ENCODE results near the gene ADAMTSL1. TPM values are rescaled to one million over a fixed set of nuclear protein-coding genes. Genes with fewer than 3 reads are reported as not detected.

ADAMTSL1 gene
- total RNA-seq, 1 experiment from 2014 or later = 1.2 TPM

DNA sequence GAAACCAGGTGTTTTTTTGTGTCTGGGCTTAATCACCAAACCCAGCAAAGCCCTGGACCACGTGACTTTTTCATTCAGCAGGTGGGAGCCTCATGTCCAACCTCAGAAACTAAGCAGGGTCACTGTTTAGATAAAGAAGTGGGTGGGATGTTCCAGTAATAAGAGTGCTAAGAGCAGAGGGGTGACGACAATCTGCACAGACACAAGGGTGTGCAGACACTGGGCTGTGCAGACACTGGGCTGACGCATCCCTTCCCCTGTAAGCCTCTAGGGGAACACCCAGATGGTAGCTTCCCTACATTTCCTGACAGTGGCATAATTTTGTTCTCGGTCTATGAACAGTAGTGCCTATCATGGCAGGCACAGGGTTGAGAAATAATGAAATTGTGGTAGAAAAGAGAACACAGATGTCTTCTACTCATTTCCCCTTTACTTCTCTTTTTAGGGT, 474.0 kb downstream of the ADAMTSL1 start:
- H3K27ac Mint-ChIP-seq = no peak overlapping the region
- no peak overlapping the region for H3K23ac ChIP-seq (ENCODE audit: insufficient read length, low read depth, low read length)
- TF ChIP-seq, protein P1, sequence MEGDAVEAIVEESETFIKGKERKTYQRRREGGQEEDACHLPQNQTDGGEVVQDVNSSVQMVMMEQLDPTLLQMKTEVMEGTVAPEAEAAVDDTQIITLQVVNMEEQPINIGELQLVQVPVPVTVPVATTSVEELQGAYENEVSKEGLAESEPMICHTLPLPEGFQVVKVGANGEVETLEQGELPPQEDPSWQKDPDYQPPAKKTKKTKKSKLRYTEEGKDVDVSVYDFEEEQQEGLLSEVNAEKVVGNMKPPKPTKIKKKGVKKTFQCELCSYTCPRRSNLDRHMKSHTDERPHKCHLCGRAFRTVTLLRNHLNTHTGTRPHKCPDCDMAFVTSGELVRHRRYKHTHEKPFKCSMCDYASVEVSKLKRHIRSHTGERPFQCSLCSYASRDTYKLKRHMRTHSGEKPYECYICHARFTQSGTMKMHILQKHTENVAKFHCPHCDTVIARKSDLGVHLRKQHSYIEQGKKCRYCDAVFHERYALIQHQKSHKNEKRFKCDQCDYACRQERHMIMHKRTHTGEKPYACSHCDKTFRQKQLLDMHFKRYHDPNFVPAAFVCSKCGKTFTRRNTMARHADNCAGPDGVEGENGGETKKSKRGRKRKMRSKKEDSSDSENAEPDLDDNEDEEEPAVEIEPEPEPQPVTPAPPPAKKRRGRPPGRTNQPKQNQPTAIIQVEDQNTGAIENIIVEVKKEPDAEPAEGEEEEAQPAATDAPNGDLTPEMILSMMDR (conservative IDR thresholded peaks at IDR 0.05) = peak; percentile 15; the same call in 1 of the 3 replicates
- no peaks in the 10 kb centered on the region for H3K9me3 ChIP-seq (ENCODE audit: control insufficient read depth, low read depth, low read length)
- H4K8ac ChIP-seq (replicated peaks; ENCODE audit: insufficient read length, low read depth, low read length) = no peak overlapping the region
- no peak overlapping the region for H4K5ac ChIP-seq (ENCODE audit: insufficient read length, low read depth, low read length)
- no peaks in the 10 kb centered on the region; a peak in 1 of 7 replicates for H3K36me3 Mint-ChIP-seq (ENCODE audit: insufficient read depth in 1 of 3, low read depth in 3 of 3)
- H3K4me1 Mint-ChIP-seq = peaks cover 0 to 2% of the 10 kb centered on the region in 2 experiments; a peak in 1 of 4 replicates
- no peaks in the 10 kb centered on the region for H3K79me2 ChIP-seq (ENCODE audit: insufficient read depth, low read length)
- H3K14ac ChIP-seq (ENCODE audit: insufficient read depth, low read length) = no peak overlapping the region
- H3K23me2 ChIP-seq (ENCODE audit: insufficient read length, low read depth, low read length, poor library complexity, severe bottlenecking) = no peaks in the 10 kb centered on the region
- no peak overlapping the region for H3K4me2 ChIP-seq (ENCODE audit: insufficient read depth, insufficient read length, low read length)
- H3K79me1 ChIP-seq (ENCODE audit: insufficient read depth, low read depth, low read length, poor library complexity, severe bottlenecking) = no peaks in the 10 kb centered on the region
- H3K4me3 Mint-ChIP-seq = no peak overlapping the region
- no peaks in the 10 kb centered on the region for H3K9me3 Mint-ChIP-seq
- H2BK20ac ChIP-seq (ENCODE audit: low read depth, low read length, poor library complexity, severe bottlenecking) = no peak overlapping the region
- H3K27me3 Mint-ChIP-seq (ENCODE audit: low read depth) = peaks cover 2% of the 10 kb centered on the region; the same call in 1 of the 2 replicates
- no CpG with 5 or more reads among the region's 4 CpGs for WGBS (ENCODE audit: extremely low coverage, insufficient read length, low lambda C conversion rate)
- DNase-seq = no peak
- H2BK120ac ChIP-seq (ENCODE audit: low read depth, low read length, poor library complexity, severe bottlenecking) = no peak overlapping the region
- no peak overlapping the region for H2AK5ac ChIP-seq (ENCODE audit: insufficient read length, low read length)
- no peak overlapping the region for H3K27ac ChIP-seq (ENCODE audit: insufficient read length, low read depth, low read length)
- no peak overlapping the region for H2BK12ac ChIP-seq (ENCODE audit: insufficient read length, low read depth, low read length)
- no peak overlapping the region for H3K56ac ChIP-seq (ENCODE audit: insufficient read length, low read depth, low read length)
- no peaks in the 10 kb centered on the region for H4K20me1 ChIP-seq (ENCODE audit: control insufficient read depth, insufficient read depth, insufficient read length)
- H3K27me3 ChIP-seq (ENCODE audit: insufficient read depth, low read length) = no peaks in the 10 kb centered on the region
- no peak overlapping the region for H3T11ph ChIP-seq (ENCODE audit: low read length)
- no peaks in the 10 kb centered on the region for H3K4me1 ChIP-seq (ENCODE audit: insufficient read depth, low read length)
- no peak overlapping the region for H2BK5ac ChIP-seq (ENCODE audit: insufficient read length, low read length)
- no peak overlapping the region for H3K18ac ChIP-seq (ENCODE audit: insufficient read length, low read depth, low read length)
- H4K91ac ChIP-seq (ENCODE audit: insufficient read length, low read depth, low read length) = no peak overlapping the region
- H2AFZ ChIP-seq (ENCODE audit: low read length) = no peak overlapping the region
- H3K4ac ChIP-seq (ENCODE audit: low read depth, low read length) = no peak overlapping the region
- H2BK15ac ChIP-seq (ENCODE audit: low read depth, low read length) = no peak overlapping the region
- H3K9ac ChIP-seq (ENCODE audit: extremely low read depth, insufficient read length, low read length) = no peak overlapping the region

Measured in H9 (cell line).